Astrocyte (in vitro differentiated cells and primary cell): Measurements from ENCODE around the gene XXYLT1. TPM values are rescaled to one million over a fixed set of nuclear protein-coding genes. Genes with fewer than 3 reads are reported as not detected.

Experiments used
- DNase-seq: peaks from one replicate; pipeline ENCODE4 v3.0.0-alpha.2; 2010; ENCODE audit warnings: low read depth
- FAIRE-seq: peaks from 2 replicates; lab custom pipeline; 2011; peaks lifted over from hg19 to GRCh38; lab: Jason Lieb, UNC
- H2AFZ ChIP-seq: 2 replicates; pipeline ENCODE4 v1.6.0; 2012; ENCODE audit warnings: low read depth, low read length, inconsistent platforms
- H3K27ac ChIP-seq: 2 replicates; pipeline ENCODE4 v1.5.1; 2011; ENCODE audit warnings: low read depth, low read length, inconsistent platforms
- H3K27me3 ChIP-seq: 2 replicates; pipeline ENCODE4 v1.6.0; 2011; ENCODE audit warnings: low read length, inconsistent platforms; ENCODE audit not compliant: insufficient read depth
- H3K36me3 ChIP-seq: 2 replicates; pipeline ENCODE4 v1.5.1; 2011; ENCODE audit warnings: low read length, inconsistent platforms; ENCODE audit not compliant: insufficient read depth
- H3K4me1 ChIP-seq: 2 replicates; pipeline ENCODE4 v1.5.1; 2011; ENCODE audit warnings: low read length, inconsistent platforms; ENCODE audit not compliant: insufficient read depth
- H3K4me2 ChIP-seq: 2 replicates; pipeline ENCODE4 v1.6.0; 2012; ENCODE audit warnings: low read length, inconsistent platforms
- H3K4me3 ChIP-seq: 2 replicates; pipeline ENCODE4 v1.5.1; 2011; ENCODE audit warnings: low read depth, mild to moderate bottlenecking, low read length, inconsistent platforms; ENCODE audit not compliant: insufficient read depth
- H3K79me2 ChIP-seq: 2 replicates; pipeline ENCODE4 v1.6.0; 2012; ENCODE audit warnings: mild to moderate bottlenecking, low read length, inconsistent platforms; ENCODE audit not compliant: insufficient read depth
- H3K9ac ChIP-seq: 2 replicates; pipeline ENCODE4 v1.6.0; 2012; ENCODE audit warnings: mild to moderate bottlenecking, low read length, inconsistent platforms
- H3K9me3 ChIP-seq: 2 replicates; pipeline ENCODE4 v1.5.1; 2012; ENCODE audit warnings: low read depth, mild to moderate bottlenecking, low read length, inconsistent platforms; ENCODE audit not compliant: insufficient read depth
- H4K20me1 ChIP-seq: 2 replicates; pipeline ENCODE4 v1.6.0; 2012; ENCODE audit warnings: low read length, inconsistent platforms; ENCODE audit not compliant: insufficient read depth
- H3K27ac Mint-ChIP-seq: one replicate; pipeline ENCODE4 v1.8.0; 2021; ENCODE audit warnings: mild to moderate bottlenecking, mixed read lengths; ENCODE audit not compliant: unreplicated experiment
- H3K27me3 Mint-ChIP-seq: one replicate; pipeline ENCODE4 v1.8.0; 2021; ENCODE audit warnings: low read depth, mixed read lengths; ENCODE audit not compliant: unreplicated experiment
- H3K36me3 Mint-ChIP-seq: one replicate; pipeline ENCODE4 v1.8.0; 2021; ENCODE audit warnings: low read depth, mixed read lengths; ENCODE audit not compliant: unreplicated experiment
- H3K4me1 Mint-ChIP-seq: one replicate; pipeline ENCODE4 v1.8.0; 2021; ENCODE audit warnings: low read depth, mixed read lengths; ENCODE audit not compliant: unreplicated experiment
- H3K4me3 Mint-ChIP-seq: one replicate; pipeline ENCODE4 v1.8.0; 2021; ENCODE audit warnings: mild to moderate bottlenecking, moderate library complexity, mixed read lengths; ENCODE audit not compliant: unreplicated experiment
- H3K9me3 Mint-ChIP-seq: one replicate; pipeline ENCODE4 v1.8.0; 2021; ENCODE audit warnings: mild to moderate bottlenecking, mixed read lengths; ENCODE audit not compliant: unreplicated experiment
- EZH2 ChIP-seq: IDR thresholded peaks from 2 replicates; pipeline ENCODE4 v1.6.1; 2012; ENCODE audit warnings: mild to moderate bottlenecking, low read length, inconsistent platforms; ENCODE audit not compliant: insufficient read depth
- total RNA-seq: library from RNA; stranded (reverse); gene quantifications from 2 replicates; pipeline ENCODE4 v1.2.1, GENCODE V29; 2021
- TF ChIP-seq, protein P1 (sequence below): IDR thresholded peaks from 2 replicates; pipeline ENCODE4 v1.5.1; 2011; ENCODE audit warnings: low read depth, mild to moderate bottlenecking, inconsistent platforms, low read length, moderate library complexity; ENCODE audit not compliant: insufficient read depth

Gene XXYLT1
- total RNA-seq, 1 donor from 2014 or later: 26.2 TPM

GRCh38 chr3:195064300-195064931, 206.5 kb downstream of the XXYLT1 start:
- FAIRE-seq (no peak), DNase-seq (no peak)
- Mint-ChIP-seq H3K4me3 (no peak overlapping the region), H3K27me3 (peaks cover 33% of the 10 kb centered on the region), H3K27ac (no peak overlapping the region), H3K4me1 (no peaks in the 10 kb centered on the region), H3K9me3 (peaks cover 3% of the 10 kb centered on the region), H3K36me3 (peaks cover 16% of the 10 kb centered on the region)
- Histone ChIP-seq H3K9ac (no peak overlapping the region), H3K27me3 (no peaks in the 10 kb centered on the region), H3K79me2 (no peaks in the 10 kb centered on the region), H4K20me1 (no peaks in the 10 kb centered on the region), H3K4me2 (no peak overlapping the region), H3K27ac (no peak overlapping the region), H3K36me3 (no peaks in the 10 kb centered on the region), H3K4me3 (no peak overlapping the region), H2AFZ (no peak overlapping the region), H3K4me1 (no peaks in the 10 kb centered on the region), H3K9me3 (no peaks in the 10 kb centered on the region)
- no peak for TF ChIP-seq EZH2
- TF ChIP-seq, protein P1, sequence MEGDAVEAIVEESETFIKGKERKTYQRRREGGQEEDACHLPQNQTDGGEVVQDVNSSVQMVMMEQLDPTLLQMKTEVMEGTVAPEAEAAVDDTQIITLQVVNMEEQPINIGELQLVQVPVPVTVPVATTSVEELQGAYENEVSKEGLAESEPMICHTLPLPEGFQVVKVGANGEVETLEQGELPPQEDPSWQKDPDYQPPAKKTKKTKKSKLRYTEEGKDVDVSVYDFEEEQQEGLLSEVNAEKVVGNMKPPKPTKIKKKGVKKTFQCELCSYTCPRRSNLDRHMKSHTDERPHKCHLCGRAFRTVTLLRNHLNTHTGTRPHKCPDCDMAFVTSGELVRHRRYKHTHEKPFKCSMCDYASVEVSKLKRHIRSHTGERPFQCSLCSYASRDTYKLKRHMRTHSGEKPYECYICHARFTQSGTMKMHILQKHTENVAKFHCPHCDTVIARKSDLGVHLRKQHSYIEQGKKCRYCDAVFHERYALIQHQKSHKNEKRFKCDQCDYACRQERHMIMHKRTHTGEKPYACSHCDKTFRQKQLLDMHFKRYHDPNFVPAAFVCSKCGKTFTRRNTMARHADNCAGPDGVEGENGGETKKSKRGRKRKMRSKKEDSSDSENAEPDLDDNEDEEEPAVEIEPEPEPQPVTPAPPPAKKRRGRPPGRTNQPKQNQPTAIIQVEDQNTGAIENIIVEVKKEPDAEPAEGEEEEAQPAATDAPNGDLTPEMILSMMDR: no peak

DNA sequence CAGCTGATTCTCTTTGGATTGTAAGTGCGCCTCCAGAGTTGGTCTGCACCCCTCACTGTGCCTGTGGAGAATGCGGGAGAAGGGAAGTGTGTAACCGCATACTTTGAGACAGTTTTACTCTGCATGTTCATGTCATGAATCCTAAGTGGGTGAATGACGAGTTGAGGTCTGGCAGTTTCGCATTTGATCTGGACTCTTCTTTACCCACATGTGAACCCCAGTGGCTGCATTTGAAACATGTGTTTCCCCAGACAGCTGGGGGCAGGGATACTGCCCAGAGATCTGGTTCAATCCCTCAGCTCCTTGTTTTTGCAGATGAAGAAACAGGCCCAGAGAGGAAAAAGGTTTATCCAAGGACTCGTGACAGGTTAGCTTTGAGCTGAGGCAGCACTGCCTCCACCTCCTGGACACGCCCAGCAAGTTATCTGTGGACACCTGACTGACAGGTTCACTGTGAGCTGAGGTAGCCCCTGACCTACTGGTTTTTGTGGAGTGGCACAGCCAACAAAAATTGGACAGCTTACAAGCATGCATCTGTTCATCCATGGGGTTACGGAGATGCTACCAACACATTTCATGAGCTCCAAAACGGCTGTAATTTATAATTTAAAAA, 207.3 kb downstream of the XXYLT1 start:
- H3K36me3 ChIP-seq: no peaks in the 10 kb centered on the region
- no peak for TF ChIP-seq EZH2
- TF ChIP-seq, protein P1: no peak
- no peak overlapping the region for H3K9ac ChIP-seq
- no peaks in the 10 kb centered on the region for H3K27me3 ChIP-seq
- peaks cover 14% of the 10 kb centered on the region for H3K36me3 Mint-ChIP-seq
- H3K9me3 Mint-ChIP-seq: peaks cover 3% of the 10 kb centered on the region
- H2AFZ ChIP-seq: no peak overlapping the region
- H3K4me3 ChIP-seq: no peak overlapping the region
- H3K4me1 Mint-ChIP-seq: no peaks in the 10 kb centered on the region
- no peak overlapping the region for H3K27ac ChIP-seq
- no peak overlapping the region for H3K4me2 ChIP-seq
- no peaks in the 10 kb centered on the region for H3K79me2 ChIP-seq
- FAIRE-seq (no peak), DNase-seq (no peak)
- no peaks in the 10 kb centered on the region for H3K4me1 ChIP-seq
- H3K27ac Mint-ChIP-seq: no peak overlapping the region
- H4K20me1 ChIP-seq: no peaks in the 10 kb centered on the region
- H3K4me3 Mint-ChIP-seq: no peak overlapping the region
- H3K9me3 ChIP-seq: no peaks in the 10 kb centered on the region
- peaks cover 40% of the 10 kb centered on the region for H3K27me3 Mint-ChIP-seq
